Left colon (tissue), 2 donors: Measurements from ENCODE around the gene SLC13A4. TPM values are rescaled to one million over a fixed set of nuclear protein-coding genes. Genes with fewer than 3 reads are reported as not detected.
"Not testable (repeated sequence)": the region's sequence is repeated elsewhere in the genome, so short reads cannot be mapped to it uniquely, and the experiment has no call there.

ENCODE experiments used
- ATAC-seq: fragments of 200-7000 bp; cut with Tn5 transposase; one replicate; pipeline ENCODE4 v1.9.1; 2020; ENCODE audit warnings: mild to moderate bottlenecking, moderate library complexity
- DNase-seq, 2 donors: peaks; one replicate each; pipeline ENCODE4 v3.0.0-alpha.2; 2020
- intact Hi-C, 2 donors: fragments of 100-400 bp; cut with DNase I in 1 of 2; cut with micrococcal nuclease in 1 of 2; formaldehyde crosslinking; loops; one replicate each; pipeline versions ENCODE4 v1.11.2 to v1.14.0; 2022; cut with DNase I, micrococcal nuclease
- total RNA-seq, 2 donors: library from RNA; stranded (reverse); fragmentation: NEBNext Ultra II Directional; extraction: Animal tissue kit (Norgen Biotek cat#: 25700); gene quantifications; one replicate each; pipeline ENCODE4 v1.2.1, GENCODE V29; 2021
- donor health status: DM: no; HTN: no; CAD: no.
- donor health status: DM: yes; HTN: yes; CAD: no.

Gene SLC13A4
- total RNA-seq, 2 donors from 2014 or later: not detected

GRCh38 chr7:135653340-135654080 is 74.5 kb downstream of the SLC13A4 start:
- ATAC-seq: no peak
- intact Hi-C loops: no loop called here
- no peak for DNase-seq

DNA sequence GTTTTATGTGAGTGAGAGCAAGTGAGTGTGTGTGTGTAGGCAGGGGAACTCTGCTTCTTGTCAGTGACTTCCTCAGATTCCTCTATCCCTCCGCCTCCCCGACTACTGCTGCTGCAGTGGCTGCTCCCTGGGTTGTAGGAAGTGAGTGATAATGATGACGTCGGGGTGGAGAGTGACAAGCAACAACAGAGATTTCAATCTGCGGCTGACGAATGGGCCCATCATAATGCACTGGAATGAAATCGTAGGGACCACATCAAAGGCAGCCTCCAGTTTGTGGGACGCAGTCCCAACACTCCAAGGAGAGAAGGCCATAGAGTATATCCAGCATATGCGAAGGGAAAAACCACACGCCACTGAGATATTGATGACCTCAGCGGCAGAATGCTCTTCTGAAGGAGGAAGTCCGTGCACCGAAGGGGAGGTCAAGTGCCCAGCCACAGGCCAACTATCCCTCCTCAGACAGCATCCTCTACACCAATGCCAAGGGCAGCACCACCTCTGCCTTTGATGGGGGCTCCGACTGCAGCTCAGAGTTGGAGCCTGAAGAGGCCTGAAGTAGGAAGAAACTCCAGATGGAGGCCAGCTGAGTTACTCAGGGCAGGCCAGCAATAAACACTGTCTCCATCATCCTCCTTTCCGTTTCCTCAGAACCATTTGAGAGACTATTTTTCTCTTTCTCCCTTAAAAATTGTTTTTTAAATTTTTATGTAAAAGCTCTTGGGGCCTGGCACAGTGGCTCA is 77.0 kb downstream of the SLC13A4 start:
- intact Hi-C loops: no loop called here
- DNase-seq: peak in 1 of 2 donors; percentile 30
- ATAC-seq: no peak

- DNase-seq: no peak
- intact Hi-C loops: loop anchor here in 1 of 2 donors (10.0 kb wide), 1 partner anchor 373 kb away; no protein-coding TSS in a partner anchor
- no peak for ATAC-seq
Measured at GRCh38 chr7:135648235-135648634, 79.8 kb downstream of the SLC13A4 start.

DNA sequence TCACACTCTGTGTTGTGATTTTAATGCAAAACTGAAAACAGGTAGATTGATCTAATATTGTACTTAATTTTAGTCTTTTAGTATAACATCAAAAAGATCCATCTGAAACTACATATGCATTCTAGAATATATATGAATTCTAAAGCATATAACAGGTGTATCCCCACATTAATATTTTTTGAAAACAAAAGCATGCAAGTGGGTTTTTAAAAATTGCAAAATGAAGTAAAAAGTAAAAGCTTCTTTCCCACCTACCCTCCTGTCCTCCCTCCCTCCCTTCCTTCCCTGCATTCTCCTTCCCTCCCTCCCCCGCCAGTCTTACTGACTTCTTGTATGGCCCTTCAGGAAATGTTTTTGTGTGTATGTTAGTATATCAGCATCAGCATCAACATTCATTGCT is 80.2 kb downstream of the SLC13A4 start:
- intact Hi-C loops: loop anchor here in 1 of 2 donors (10.0 kb wide), 1 partner anchor 373 kb away; no protein-coding TSS in a partner anchor
- ATAC-seq: no peak

DNA sequence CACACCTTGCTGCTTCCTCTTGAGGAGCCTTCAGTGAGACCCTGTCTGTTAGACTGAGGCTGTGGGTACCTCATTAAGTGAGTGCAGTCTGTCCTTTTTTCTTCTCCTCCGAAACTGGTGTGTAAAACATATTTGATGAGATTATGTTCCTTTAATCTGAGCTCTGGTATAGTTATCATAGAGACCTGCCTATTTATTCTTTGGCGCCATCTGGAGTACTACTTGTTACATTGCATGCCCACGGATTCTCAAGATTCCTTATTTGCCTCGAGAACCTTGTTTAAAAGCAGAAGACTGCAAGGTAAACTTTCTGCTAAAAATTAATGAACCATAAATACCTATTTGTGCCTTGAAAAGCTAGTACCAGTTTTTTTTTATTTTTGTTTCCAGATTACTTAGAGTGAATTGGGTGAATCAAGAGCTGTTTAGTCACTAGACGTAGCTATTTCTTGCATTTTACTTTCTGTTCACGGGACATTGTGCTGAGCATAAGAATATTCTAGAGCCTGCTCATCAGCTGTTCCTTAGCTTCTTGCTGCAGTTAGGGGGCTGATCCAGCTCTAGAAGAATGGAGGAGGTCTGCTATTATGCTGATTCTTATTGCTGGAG is 82.6 kb downstream of the SLC13A4 start:
- DNase-seq: no peak
- ATAC-seq: peak; percentile 65
- intact Hi-C loops: loop anchor here in 1 of 2 donors (10.0 kb wide), 1 partner anchor 371 kb away; no protein-coding TSS in a partner anchor

More for the DNA sequence above, 80.2 kb downstream of the SLC13A4 start:
- DNase-seq: no peak

GRCh38 chr7:135644729-135645128 is 83.3 kb downstream of the SLC13A4 start:
- intact Hi-C loops: loop anchor here in 1 of 2 donors (10.0 kb wide), 1 partner anchor 370 kb away; no protein-coding TSS in a partner anchor
- ATAC-seq (no peak), DNase-seq (no peak)

GRCh38 chr7:135644154-135644553 is 83.8 kb downstream of the SLC13A4 start:
- ATAC-seq (no peak), DNase-seq (no peak)
- intact Hi-C loops: loop anchor here in 1 of 2 donors (10.0 kb wide), 1 partner anchor 369 kb away; no protein-coding TSS in a partner anchor

DNA sequence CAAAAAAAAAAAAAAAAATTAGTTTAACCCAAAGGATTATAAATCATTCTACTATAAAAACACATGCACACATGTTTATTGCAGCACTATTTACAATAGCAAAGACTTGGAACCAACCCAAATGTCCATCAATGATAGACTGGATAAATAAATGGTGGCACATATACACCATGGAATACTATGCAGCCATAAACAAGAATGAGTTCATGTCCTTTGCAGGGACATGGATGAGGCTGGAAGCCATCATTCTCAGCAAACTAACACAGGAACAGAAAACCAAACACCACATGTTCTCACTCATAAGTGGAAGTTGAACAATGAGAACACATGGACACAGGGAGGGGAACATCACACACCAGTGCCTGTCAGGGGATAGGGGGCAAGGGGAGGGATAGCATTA is 88.3 kb downstream of the SLC13A4 start:
- not testable (repeated sequence) for DNase-seq, ATAC-seq
- intact Hi-C loops: loop anchor here in 1 of 2 donors (10.0 kb wide), 1 partner anchor 365 kb away; no protein-coding TSS in a partner anchor

DNA sequence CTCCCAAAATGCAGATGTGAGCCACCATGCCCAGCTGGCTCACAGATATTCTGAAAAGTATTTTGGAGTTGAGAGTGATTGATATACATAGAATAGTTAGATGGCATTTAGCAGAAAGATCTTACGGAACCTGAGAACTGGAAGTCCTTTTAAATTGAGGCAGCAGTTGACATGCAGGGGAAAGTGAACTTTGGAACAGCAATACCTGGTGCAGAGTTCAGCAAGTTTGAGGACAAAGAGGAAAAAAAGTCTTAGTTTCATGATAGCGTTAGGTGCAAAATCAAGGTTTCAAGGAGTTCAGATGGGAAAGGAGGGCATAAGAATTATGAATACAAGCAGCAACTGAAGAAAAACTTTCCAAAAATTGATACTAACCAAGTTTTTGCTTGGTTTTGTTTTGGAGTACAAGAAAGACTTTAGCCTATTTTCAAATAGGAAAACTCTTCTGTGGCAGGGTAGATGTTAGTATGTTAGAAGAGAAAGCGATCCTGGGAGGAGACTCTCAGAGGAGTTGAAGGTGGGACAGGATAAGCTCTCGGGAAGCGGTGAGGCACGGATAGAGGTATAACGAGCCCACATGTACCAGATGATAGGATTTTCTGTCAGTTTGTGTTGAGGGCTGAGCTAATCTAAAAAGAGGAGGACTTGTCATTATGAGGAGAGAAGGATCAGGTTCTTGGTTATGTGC is 93.7 kb downstream of the SLC13A4 start:
- DNase-seq (no peak), ATAC-seq (no peak)
- intact Hi-C loops: no loop called here

Other genes starting within 250 kb of the SLC13A4 start
- 10 to 100 TPM; 17.4 to 21.0 TPM for gene CNOT4, start 218.1 kb downstream of the SLC13A4 start, total RNA-seq
- gene NUP205, start 170.3 kb downstream of the SLC13A4 start, total RNA-seq: 10 to 100 TPM; 25.8 to 36.8 TPM
- gene STMP1, start 65.7 kb downstream of the SLC13A4 start, total RNA-seq: 10 to 100 TPM; 22.6 to 30.4 TPM
- 1 to 10 TPM in 1 of 2 donors, under 1 TPM in 1; 0.89 to 2.0 TPM for gene FAM180A, start 20.6 kb upstream of the SLC13A4 start, total RNA-seq
- gene MTPN, start 249.2 kb upstream of the SLC13A4 start, total RNA-seq: 10 to 100 TPM; 96.5 to 97.6 TPM